PC-3 (cell line): ENCODE data around the gene EPC1. TPM values are rescaled to one million over a fixed set of nuclear protein-coding genes. Genes with fewer than 3 reads are reported as not detected.

Experiments used
- ATAC-seq: fragments of 200-7000 bp; cut with Tn5 transposase; 2 replicates; pipeline ENCODE4 v1.9.1; 2020; ENCODE audit warnings: mild to moderate bottlenecking, moderate library complexity
- BruUV-seq: library from RNA; stranded (reverse); fragments of 400-500 nt; replicated peaks from 2 replicates; lab custom pipeline; 2021; lab: Mats Ljungman, UMichigan
- CTCF ChIA-PET: fragments of 300-600 bp; sonication (Branson Sonifier 250); formaldehyde crosslinking; loops from one replicate; lab custom pipeline; 2022; ENCODE audit warnings: antibody characterized with exemption; lab: Charles Lee
- POLR2A ChIA-PET: fragments of 300-600 bp; sonication (Branson Sonifier 250); formaldehyde crosslinking; loops from one replicate; lab custom pipeline; 2022; ENCODE audit warnings: antibody characterized with exemption; ENCODE audit not compliant: unreplicated experiment; lab: Charles Lee
- DNase-seq: peaks from one replicate; pipeline ENCODE4 v3.0.0-alpha.2; 2015
- H2AFZ ChIP-seq: fragments of 300-600 bp; sonication (generic); 2 replicates; pipeline ENCODE4 v1.6.0; 2016; ENCODE audit warnings: antibody characterized with exemption, low read length
- H3F3A ChIP-seq: fragments of 300-600 bp; sonication (generic); one replicate; pipeline ENCODE4 v1.6.0; 2017; ENCODE audit warnings: antibody characterized with exemption, low read length, control low read depth, mild to moderate bottlenecking; ENCODE audit not compliant: unreplicated experiment
- H3K27ac ChIP-seq: fragments of 300-600 bp; sonication (generic); 2 replicates; pipeline ENCODE4 v1.5.1; 2016; ENCODE audit warnings: mild to moderate bottlenecking, low read length
- H3K27me3 ChIP-seq: fragments of 300-600 bp; sonication (generic); 2 replicates; pipeline ENCODE4 v1.6.1; 2016; ENCODE audit warnings: low read length, mixed read lengths
- H3K36me3 ChIP-seq: fragments of 300-600 bp; sonication (generic); 2 replicates; pipeline ENCODE4 v1.6.1; 2016; ENCODE audit warnings: low read depth, mixed run types, low read length, mixed read lengths
- H3K4me1 ChIP-seq: fragments of 300-600 bp; sonication (generic); 2 replicates; pipeline ENCODE4 v1.5.1; 2016; ENCODE audit warnings: low read length; ENCODE audit not compliant: insufficient read depth
- H3K4me2 ChIP-seq: fragments of 300-600 bp; sonication (generic); 2 replicates; pipeline ENCODE4 v1.6.0; 2016; ENCODE audit warnings: low read length
- H3K4me3 ChIP-seq: fragments of 300-600 bp; sonication (generic); 2 replicates; pipeline ENCODE4 v1.5.1; 2016; ENCODE audit warnings: mild to moderate bottlenecking, low read length, mixed read lengths
- H3K79me2 ChIP-seq: fragments of 300-600 bp; sonication (generic); 2 replicates; pipeline ENCODE4 v1.6.1; 2017; ENCODE audit warnings: low read length, mixed read lengths
- H3K9ac ChIP-seq: fragments of 300-600 bp; sonication (generic); 2 replicates; pipeline ENCODE4 v1.6.0; 2016; ENCODE audit warnings: mild to moderate bottlenecking, low read length
- H3K9me2 ChIP-seq: fragments of 300-600 bp; sonication (generic); replicated peaks from 2 replicates; pipeline ENCODE4 v1.6.1; 2016; ENCODE audit warnings: mixed run types, low read length, mixed read lengths
- H3K9me3 ChIP-seq: fragments of 300-600 bp; sonication (generic); 2 replicates; pipeline ENCODE4 v1.6.1; 2016; ENCODE audit warnings: low read length, mixed read lengths
- H4K20me1 ChIP-seq: fragments of 300-600 bp; sonication (generic); 2 replicates; pipeline ENCODE4 v1.6.1; 2016; ENCODE audit warnings: low read length, mixed read lengths
- EZH2 ChIP-seq: fragments of 300-600 bp; sonication (generic); IDR thresholded peaks from one replicate; pipeline ENCODE4 v1.6.1; 2017; ENCODE audit warnings: antibody characterized with exemption, mild to moderate bottlenecking, low read length; ENCODE audit not compliant: unreplicated experiment
- EZH2phosphoT487 ChIP-seq: fragments of 300-600 bp; sonication (generic); IDR thresholded peaks from 2 replicates; pipeline ENCODE4 v1.6.1; 2018; ENCODE audit warnings: mild to moderate bottlenecking, antibody characterized with exemption, low read length, borderline replicate concordance
- intact Hi-C: fragments of 100-400 bp; cut with micrococcal nuclease; formaldehyde crosslinking; loops from 2 replicates; pipeline ENCODE4 v1.9.0; 2023
- total RNA-seq: library from RNA; depleted of rRNA; stranded (reverse); fragments of >200 nt; gene quantifications from 2 replicates; pipeline ENCODE4 v1.2.3, GENCODE V29; 2014
- TF ChIP-seq, protein P1 (sequence below): fragments of 300-600 bp; sonication (generic); conservative IDR thresholded peaks from 2 replicates; pipeline ENCODE4 v1.5.1; 2017; ENCODE audit warnings: antibody characterized with exemption, low read depth, mild to moderate bottlenecking, low read length

Gene EPC1
- total RNA-seq, 1 experiment from 2014 or later: 72.7 TPM

DNA sequence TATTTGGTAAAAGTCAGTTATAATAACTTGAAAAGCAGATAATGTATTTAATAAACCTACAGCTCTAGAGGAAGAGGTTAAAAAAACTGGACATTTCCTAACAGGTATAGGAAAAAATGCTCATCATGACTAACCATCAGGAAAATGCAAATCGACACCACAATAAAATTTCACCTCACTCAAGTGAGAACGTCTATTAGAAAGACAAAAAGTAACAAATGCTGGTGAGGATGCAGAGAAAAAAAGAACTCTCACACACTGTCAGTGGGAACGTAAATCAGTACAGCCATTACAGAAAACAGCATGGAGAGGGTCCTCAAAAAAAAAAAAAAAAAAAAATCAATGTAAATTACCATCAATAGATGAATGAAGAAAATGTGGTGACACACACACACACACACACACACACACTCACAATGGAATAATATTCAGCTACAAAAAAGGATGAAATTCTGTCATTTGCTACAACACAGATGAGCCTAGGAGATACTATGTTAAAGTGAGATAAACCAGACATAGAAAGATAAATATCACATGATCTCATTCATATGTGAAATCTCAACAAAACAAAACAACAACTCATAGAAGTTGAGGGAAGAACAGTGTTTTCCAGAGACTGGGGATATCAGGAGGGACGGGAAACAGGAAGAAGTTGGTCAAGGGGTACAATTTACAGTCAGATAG is 20.1 kb downstream of the EPC1 start:
- no peak overlapping the region for H3K4me3 ChIP-seq
- H3F3A ChIP-seq: peaks cover under 1% of the 10 kb centered on the region
- peaks cover 76% of the 10 kb centered on the region for H4K20me1 ChIP-seq
- H3K9me3 ChIP-seq: no peaks in the 10 kb centered on the region
- peaks cover 31% of the 10 kb centered on the region for H3K4me1 ChIP-seq
- POLR2A ChIA-PET: interaction anchor here (0.5 kb wide), 1 partner anchor 653 kb away, joined by 3 read pairs; no protein-coding TSS in a partner anchor
- CTCF ChIA-PET: no interaction called here
- H3K4me2 ChIP-seq: no peak overlapping the region
- intact Hi-C loops: no loop called here
- DNase-seq: peak; percentile 57
- H3K27me3 ChIP-seq: no peaks in the 10 kb centered on the region
- TF ChIP-seq EZH2 (no peak), EZH2phosphoT487 (no peak)
- TF ChIP-seq, protein P1, sequence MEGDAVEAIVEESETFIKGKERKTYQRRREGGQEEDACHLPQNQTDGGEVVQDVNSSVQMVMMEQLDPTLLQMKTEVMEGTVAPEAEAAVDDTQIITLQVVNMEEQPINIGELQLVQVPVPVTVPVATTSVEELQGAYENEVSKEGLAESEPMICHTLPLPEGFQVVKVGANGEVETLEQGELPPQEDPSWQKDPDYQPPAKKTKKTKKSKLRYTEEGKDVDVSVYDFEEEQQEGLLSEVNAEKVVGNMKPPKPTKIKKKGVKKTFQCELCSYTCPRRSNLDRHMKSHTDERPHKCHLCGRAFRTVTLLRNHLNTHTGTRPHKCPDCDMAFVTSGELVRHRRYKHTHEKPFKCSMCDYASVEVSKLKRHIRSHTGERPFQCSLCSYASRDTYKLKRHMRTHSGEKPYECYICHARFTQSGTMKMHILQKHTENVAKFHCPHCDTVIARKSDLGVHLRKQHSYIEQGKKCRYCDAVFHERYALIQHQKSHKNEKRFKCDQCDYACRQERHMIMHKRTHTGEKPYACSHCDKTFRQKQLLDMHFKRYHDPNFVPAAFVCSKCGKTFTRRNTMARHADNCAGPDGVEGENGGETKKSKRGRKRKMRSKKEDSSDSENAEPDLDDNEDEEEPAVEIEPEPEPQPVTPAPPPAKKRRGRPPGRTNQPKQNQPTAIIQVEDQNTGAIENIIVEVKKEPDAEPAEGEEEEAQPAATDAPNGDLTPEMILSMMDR: no peak
- no peak overlapping the region for H2AFZ ChIP-seq
- peaks cover 15% of the 10 kb centered on the region; the same call in 1 of the 2 replicates for H3K36me3 ChIP-seq
- BruUV-seq: no TSS peak
- no peak for ATAC-seq
- peaks cover 99% of the 10 kb centered on the region for H3K79me2 ChIP-seq
- no peak overlapping the region for H3K27ac ChIP-seq
- no peaks in the 10 kb centered on the region for H3K9me2 ChIP-seq
- H3K9ac ChIP-seq: no peak overlapping the region

- BruUV-seq: no TSS peak
Observed at GRCh38 chr10:32326119-32326518, 20.8 kb downstream of the EPC1 start.

More at GRCh38 chr10:32326119-32326518, 20.8 kb downstream of the EPC1 start:
- H2AFZ ChIP-seq: no peak overlapping the region
- no peaks in the 10 kb centered on the region for H3K9me3 ChIP-seq
- H3K9me2 ChIP-seq: no peaks in the 10 kb centered on the region
- no peak for ATAC-seq
- no peak overlapping the region for H3K4me3 ChIP-seq
- POLR2A ChIA-PET: no interaction called here
- H3K4me2 ChIP-seq: no peak overlapping the region
- intact Hi-C loops: no loop called here
- H3K4me1 ChIP-seq: peaks cover 24% of the 10 kb centered on the region
- H4K20me1 ChIP-seq: peaks cover 75% of the 10 kb centered on the region
- TF ChIP-seq EZH2phosphoT487 (no peak), EZH2 (no peak)
- TF ChIP-seq, protein P1: no peak
- H3F3A ChIP-seq: no peaks in the 10 kb centered on the region
- DNase-seq: no peak
- peaks cover 99% of the 10 kb centered on the region for H3K79me2 ChIP-seq
- no peak overlapping the region for H3K27ac ChIP-seq
- H3K27me3 ChIP-seq: no peaks in the 10 kb centered on the region
- no peak overlapping the region for H3K9ac ChIP-seq
- H3K36me3 ChIP-seq: peaks cover 22% of the 10 kb centered on the region
- CTCF ChIA-PET: no interaction called here
